Right ventricle myocardium inferior (tissue), 1 donor: Measurements from ENCODE around the gene MAP7D2. TPM values are rescaled to one million over a fixed set of nuclear protein-coding genes. Genes with fewer than 3 reads are reported as not detected.

ENCODE experiments used
- ATAC-seq: fragments of 200-7000 bp; cut with Tn5 transposase; one replicate; pipeline ENCODE4 v1.9.1; 2020; ENCODE audit warnings: mild to moderate bottlenecking, moderate library complexity
- DNase-seq: peaks from one replicate; pipeline ENCODE4 v3.0.0; 2021; ENCODE audit errors: missing footprints
- intact Hi-C: fragments of 100-400 bp; cut with DNase I; formaldehyde crosslinking; loops from one replicate; pipeline ENCODE4 v1.11.0; 2022
- total RNA-seq: library from RNA; stranded (reverse); fragmentation: NEBNext Ultra II Directional; extraction: Animal tissue kit (Norgen Biotek cat#: 25700); gene quantifications from one replicate; pipeline ENCODE4 v1.2.1, GENCODE V29; 2021
- donor health status: DM: no; HTN: yes; CAD: no; lungs with severe emphysema.

MAP7D2 gene
- total RNA-seq, 1 donor from 2014 or later: 0.78 TPM

GRCh38 chrX:20124964-20125363, 8.3 kb upstream of the MAP7D2 start:
- DNase-seq (no peak), ATAC-seq (no peak)
- intact Hi-C loops: no loop called here

GRCh38 chrX:20118065-20118824, 1.5 kb upstream of the MAP7D2 start:
- intact Hi-C loops: no loop called here
- no peak for DNase-seq
- no peak for ATAC-seq

GRCh38 chrX:20116087-20116576, 575 bp downstream of the MAP7D2 start:
- intact Hi-C loops: no loop called here
- no peak for DNase-seq
- ATAC-seq: no peak

GRCh38 chrX:20112022-20112774, 4.5 kb downstream of the MAP7D2 start:
- no peak for DNase-seq
- intact Hi-C loops: no loop called here
- no peak for ATAC-seq

- intact Hi-C loops: no loop called here
- DNase-seq: no peak
- ATAC-seq: no peak
Observed at GRCh38 chrX:20111271-20111670, 5.4 kb downstream of the MAP7D2 start.

- DNase-seq: no peak
- no peak for ATAC-seq
- intact Hi-C loops: no loop called here
Observed at GRCh38 chrX:20101934-20102581, 14.6 kb downstream of the MAP7D2 start.

- no peak for DNase-seq
- intact Hi-C loops: no loop called here
- ATAC-seq: no peak
Observed at GRCh38 chrX:20091499-20091898, 25.2 kb downstream of the MAP7D2 start.

GRCh38 chrX:20089845-20090244, 26.9 kb downstream of the MAP7D2 start:
- intact Hi-C loops: no loop called here
- DNase-seq: no peak
- ATAC-seq: no peak

- intact Hi-C loops: no loop called here
- DNase-seq: no peak
- ATAC-seq: no peak
Observed at GRCh38 chrX:20080277-20080676, 36.4 kb downstream of the MAP7D2 start.

- DNase-seq (no peak), ATAC-seq (no peak)
- intact Hi-C loops: no loop called here
Observed at GRCh38 chrX:20071511-20072079, 45.1 kb downstream of the MAP7D2 start.

GRCh38 chrX:20067709-20068561, 48.8 kb downstream of the MAP7D2 start:
- DNase-seq (peak; percentile 70), ATAC-seq (peak; percentile 88)
- intact Hi-C loops: no loop called here

GRCh38 chrX:20066968-20067708, 49.6 kb downstream of the MAP7D2 start:
- ATAC-seq (no peak), DNase-seq (no peak)
- intact Hi-C loops: no loop called here

GRCh38 chrX:20063716-20064351, 52.9 kb downstream of the MAP7D2 start:
- ATAC-seq: no peak
- intact Hi-C loops: loop anchor here (5.0 kb wide), 1 partner anchor 157 kb away; no protein-coding TSS in a partner anchor
- DNase-seq: no peak

- no peak for DNase-seq
- intact Hi-C loops: loop anchor here (5.0 kb wide), 1 partner anchor 156 kb away; no protein-coding TSS in a partner anchor
- no peak for ATAC-seq
Observed at GRCh38 chrX:20063153-20063552, 53.6 kb downstream of the MAP7D2 start.

- DNase-seq (no peak), ATAC-seq (no peak)
- intact Hi-C loops: loop anchor here (5.0 kb wide), 1 partner anchor 155 kb away; no protein-coding TSS in a partner anchor
Observed at GRCh38 chrX:20061855-20062254, 54.9 kb downstream of the MAP7D2 start.

GRCh38 chrX:20060961-20061748, 55.6 kb downstream of the MAP7D2 start:
- DNase-seq (no peak), ATAC-seq (no peak)
- intact Hi-C loops: loop anchor here (5.0 kb wide), 1 partner anchor 154 kb away; no protein-coding TSS in a partner anchor
